ENCODE results near the gene PRKCE.

Gene PRKCE

DNA sequence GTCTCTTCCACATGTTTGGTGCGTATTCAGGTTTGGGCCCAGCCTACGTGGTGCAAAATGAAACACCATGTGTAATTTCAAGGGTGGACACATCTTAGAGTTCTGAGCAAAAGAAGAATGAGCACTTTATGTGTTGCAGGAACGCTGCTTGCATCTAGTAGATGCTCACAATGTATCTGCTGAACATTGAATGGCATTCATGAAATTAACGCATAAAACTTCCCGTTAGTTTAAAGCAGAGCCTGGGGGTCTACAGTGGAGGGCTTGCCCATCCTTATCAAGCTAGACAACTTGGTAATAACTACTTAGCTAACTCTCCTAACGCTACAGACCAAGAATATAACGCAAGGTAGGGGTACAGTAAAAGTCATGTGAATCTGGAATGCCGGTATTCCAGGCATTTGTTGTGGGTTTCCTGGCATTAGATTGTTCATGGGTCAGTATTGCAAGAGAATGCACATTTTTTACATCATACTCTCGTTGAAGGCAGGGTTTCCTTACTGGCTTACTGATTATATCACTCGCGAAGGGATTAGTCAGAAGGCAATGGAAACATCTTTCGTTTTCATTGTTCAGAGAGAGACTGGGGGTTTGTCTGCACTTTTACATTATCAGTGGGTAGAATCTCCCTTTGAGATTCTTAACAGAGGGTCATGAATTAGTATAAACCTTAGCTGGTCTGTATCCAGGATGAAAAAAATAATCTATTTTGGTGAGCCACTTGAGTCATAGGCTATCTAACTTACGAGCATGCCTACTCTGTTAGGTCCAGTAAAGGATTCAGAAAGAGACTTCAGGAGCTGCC, 416.2 kb downstream of the PRKCE start:
- no peak for DNase-seq

- no peak for DNase-seq
These were observed 417.2 kb downstream of the PRKCE start for GRCh38 chr2:46068636-46069035.

- no peak for DNase-seq
These were observed 419.6 kb downstream of the PRKCE start for GRCh38 chr2:46071074-46071473.

- no peak for DNase-seq
These were observed 420.8 kb downstream of the PRKCE start for GRCh38 chr2:46072101-46072820.

- DNase-seq = no peak
These were observed 422.1 kb downstream of the PRKCE start for GRCh38 chr2:46073540-46074046.

GRCh38 chr2:46074501-46074900, 423.0 kb downstream of the PRKCE start:
- DNase-seq = no peak

DNA sequence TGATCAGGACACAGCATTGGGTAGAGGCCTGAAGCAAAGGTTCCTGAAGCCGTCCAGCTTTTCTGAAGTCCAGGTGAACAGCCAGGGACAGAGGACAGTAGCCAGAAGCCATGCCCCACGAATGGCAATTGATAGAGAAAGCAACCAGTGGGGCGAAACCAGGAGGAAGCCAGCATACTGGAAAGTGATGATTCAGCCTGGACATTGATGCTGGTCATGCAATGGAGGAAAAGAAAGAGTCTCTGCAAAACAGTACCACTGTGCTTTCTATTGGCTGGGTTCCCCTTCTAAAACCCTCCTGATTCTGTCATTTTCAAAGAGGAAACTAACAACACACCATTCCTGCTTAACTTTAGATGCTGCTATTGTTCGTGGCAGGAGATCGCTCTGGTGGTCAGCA, 424.4 kb downstream of the PRKCE start:
- no peak for DNase-seq

DNA sequence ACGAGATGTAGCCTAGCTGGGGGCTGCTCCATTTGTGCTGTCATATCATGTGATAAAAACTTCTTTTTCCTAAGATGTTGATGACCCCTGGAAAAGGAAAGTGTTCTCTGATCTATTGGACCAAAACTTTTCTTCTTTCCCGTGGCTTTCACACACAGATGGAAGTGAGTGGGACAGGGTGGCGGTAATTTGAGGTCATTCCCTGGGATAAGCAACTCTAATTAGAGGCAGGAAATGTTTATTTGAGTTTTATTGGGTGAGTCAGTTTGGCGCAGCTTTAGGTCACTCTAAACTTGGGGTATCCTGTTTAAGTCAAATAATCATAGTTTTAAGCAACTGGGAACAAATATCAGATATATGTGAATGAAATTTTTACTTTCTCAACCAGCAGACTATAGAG, 424.8 kb downstream of the PRKCE start:
- DNase-seq = no peak

- no peak for DNase-seq
These were observed 425.4 kb downstream of the PRKCE start for GRCh38 chr2:46076875-46077274.

GRCh38 chr2:46077522-46078107, 426.1 kb downstream of the PRKCE start:
- no peak for DNase-seq

DNA sequence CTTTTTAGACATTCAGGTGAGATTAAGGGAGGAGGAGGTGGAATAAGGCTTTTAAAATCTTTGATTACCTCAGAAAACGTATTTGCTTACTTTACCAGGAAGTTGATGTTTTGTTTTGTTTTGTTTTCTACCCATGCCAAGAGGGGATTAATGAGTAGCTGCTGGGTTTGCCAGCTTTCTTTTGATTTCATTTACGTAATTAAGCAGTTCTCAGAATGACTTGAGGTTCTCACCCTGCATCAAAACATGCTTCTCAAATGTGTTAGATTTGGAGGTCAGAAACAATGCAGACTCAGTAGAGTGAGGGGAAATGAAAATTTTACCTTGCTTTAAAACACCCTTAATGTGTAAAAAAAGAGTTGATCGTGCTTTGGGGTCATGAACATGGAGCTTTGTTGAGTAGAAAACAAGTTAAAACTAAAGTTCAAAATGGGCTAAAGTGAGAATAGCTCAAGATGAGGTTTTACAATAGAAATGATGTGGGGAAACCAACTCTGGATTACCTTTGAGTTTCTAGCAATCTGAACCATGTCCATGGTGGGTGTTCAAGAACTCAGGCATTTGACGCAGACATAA, 428.6 kb downstream of the PRKCE start:
- DNase-seq = no peak

GRCh38 chr2:46082531-46083485, 431.3 kb downstream of the PRKCE start:
- no peak for DNase-seq

- no peak for DNase-seq
These were observed 435.1 kb downstream of the PRKCE start for GRCh38 chr2:46086578-46087070.

DNA sequence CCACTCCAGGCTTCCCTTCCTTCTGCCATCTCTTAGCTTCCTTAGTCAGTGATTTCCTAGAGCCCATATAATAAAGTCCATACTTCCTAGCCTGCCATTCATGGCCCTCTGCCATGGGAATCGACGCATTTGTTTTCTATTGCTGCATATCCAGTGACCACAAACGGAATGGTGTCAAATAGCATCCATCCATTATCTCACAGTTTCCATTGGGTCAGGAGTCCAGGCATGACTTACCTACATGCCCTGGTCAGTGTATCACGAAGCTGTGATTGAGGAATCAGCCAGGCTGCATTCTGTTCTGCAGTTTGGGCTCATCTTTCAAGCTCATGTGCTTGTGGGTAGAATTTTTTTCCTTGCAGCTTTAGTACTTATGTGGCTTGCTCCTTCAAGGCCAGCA, 436.0 kb downstream of the PRKCE start:
- DNase-seq = no peak

DNA sequence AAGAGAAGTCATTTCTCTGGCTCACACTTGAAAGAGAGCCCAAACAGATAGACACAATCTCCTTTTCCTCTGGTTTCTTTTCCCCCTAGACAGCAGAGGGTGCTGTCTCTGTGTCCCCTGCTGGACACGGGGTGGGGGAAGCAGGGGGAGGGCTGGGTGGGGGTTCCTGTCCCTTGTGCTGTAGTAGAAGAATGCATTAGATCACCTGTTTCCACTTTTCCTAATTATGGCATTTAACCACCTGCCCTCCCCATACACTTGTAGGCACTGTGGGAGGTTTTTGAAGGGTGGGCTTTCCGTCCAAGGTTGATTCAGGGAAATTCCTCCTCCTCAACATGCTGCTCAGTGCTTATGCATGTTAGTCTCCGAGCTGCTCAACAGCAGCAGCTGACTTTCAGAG, 439.5 kb downstream of the PRKCE start:
- DNase-seq = no peak

GRCh38 chr2:46091961-46092667, 440.6 kb downstream of the PRKCE start:
- DNase-seq = no peak

- DNase-seq = no peak
These were observed 443.2 kb downstream of the PRKCE start for GRCh38 chr2:46094689-46095088.

GRCh38 chr2:46095830-46096229, 444.4 kb downstream of the PRKCE start:
- no peak for DNase-seq

GRCh38 chr2:46096260-46096659, 444.8 kb downstream of the PRKCE start:
- DNase-seq = no peak

DNA sequence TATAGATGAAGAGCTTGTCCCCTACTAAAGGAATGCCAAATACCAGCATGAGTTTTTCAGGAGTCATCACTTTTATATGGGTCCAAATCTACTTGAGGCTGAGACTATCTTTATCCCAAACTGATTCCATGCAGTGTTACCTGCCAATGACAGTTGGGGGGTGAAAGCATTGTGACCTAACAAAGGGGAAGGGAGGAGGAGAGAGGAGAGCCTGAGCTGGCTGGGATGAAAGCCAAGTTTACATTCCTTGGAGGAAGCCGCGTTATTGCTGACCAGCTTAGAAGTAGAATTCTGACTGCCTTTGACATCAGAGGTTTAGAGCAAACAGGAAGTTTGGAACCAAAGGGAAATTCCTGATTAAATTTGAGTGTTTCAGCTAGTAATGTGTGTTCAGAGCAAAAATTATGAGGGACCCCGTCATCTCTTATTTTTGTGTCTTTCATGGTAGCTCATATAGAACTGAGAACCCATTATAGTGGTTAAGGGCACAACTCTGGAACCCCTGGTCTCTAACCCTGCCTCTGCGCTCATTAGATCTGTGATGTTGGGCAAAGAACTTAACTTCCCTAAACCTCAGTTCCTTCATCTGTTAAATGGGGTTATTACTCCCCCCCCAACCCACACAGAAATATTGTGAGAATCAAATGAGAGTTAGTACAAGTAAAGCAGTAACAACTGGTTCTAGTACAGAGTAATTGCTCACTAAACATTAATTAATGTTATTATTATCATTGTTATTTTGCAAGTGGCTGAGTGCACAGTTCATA, 446.4 kb downstream of the PRKCE start:
- DNase-seq = peak; percentile 14

GRCh38 chr2:46098621-46099062, 447.2 kb downstream of the PRKCE start:
- DNase-seq = no peak

All from NCI-H1105 (cell line).